ENCODE results near the gene ZNF568.

The ZNF568 gene

GRCh38 chr19:36987091-36987490 lies 71.0 kb downstream of the ZNF568 start:
- no peak overlapping the region for H3K4me3 ChIP-seq (ENCODE audit: low read length)
- no peak for DNase-seq (ENCODE audit: low read depth, low spot score)

- DNase-seq (ENCODE audit: low read depth, low spot score): no peak
Measured at GRCh38 chr19:36997152-36997842, 81.2 kb downstream of the ZNF568 start.

GRCh38 chr19:36997843-36998235 lies 81.7 kb downstream of the ZNF568 start:
- DNase-seq (ENCODE audit: low read depth, low spot score): no peak
- H3K4me3 ChIP-seq (ENCODE audit: low read length): no peak overlapping the region

More at GRCh38 chr19:36997152-36997842, 81.2 kb downstream of the ZNF568 start:
- H3K4me3 ChIP-seq (ENCODE audit: low read length): no peak overlapping the region

GRCh38 chr19:36999313-36999712 lies 83.2 kb downstream of the ZNF568 start:
- DNase-seq (ENCODE audit: low read depth, low spot score): no peak
- no peak overlapping the region for H3K4me3 ChIP-seq (ENCODE audit: low read length)

- no peak overlapping the region for H3K4me3 ChIP-seq (ENCODE audit: low read length)
- no peak for DNase-seq (ENCODE audit: low read depth, low spot score)
Measured at GRCh38 chr19:37007587-37008220, 91.6 kb downstream of the ZNF568 start.

- H3K4me3 ChIP-seq (ENCODE audit: low read length): no peak overlapping the region
- DNase-seq (ENCODE audit: low read depth, low spot score): no peak
Measured at GRCh38 chr19:37009871-37010270, 93.7 kb downstream of the ZNF568 start.

GRCh38 chr19:37012093-37012745 lies 96.1 kb downstream of the ZNF568 start:
- no peak overlapping the region for H3K4me3 ChIP-seq (ENCODE audit: low read length)

GRCh38 chr19:37014456-37014855 lies 98.3 kb downstream of the ZNF568 start:
- no peak for DNase-seq (ENCODE audit: low read depth, low spot score)
- H3K4me3 ChIP-seq (ENCODE audit: low read length): no peak overlapping the region

More at GRCh38 chr19:37012093-37012745, 96.1 kb downstream of the ZNF568 start:
- DNase-seq (ENCODE audit: low read depth, low spot score): no peak

GRCh38 chr19:37045140-37045539 lies 129.0 kb downstream of the ZNF568 start:
- H3K4me3 ChIP-seq (ENCODE audit: low read length): no peak overlapping the region
- no peak for DNase-seq (ENCODE audit: low read depth, low spot score)

Data from Jurkat, Clone E6-1 (cell line).